ENCODE measurements around the gene NUMB.

NUMB gene

GRCh38 chr14:73234586-73235394 lies 223.6 kb downstream of the NUMB start:
- TF ChIP-seq REST (IDR thresholded peaks at IDR 0.05; ENCODE audit: insufficient read depth in 1 of 2, low read depth in 2 of 2, low read length in 2 of 2) = no peak
- no peak for TF ChIP-seq POLR2AphosphoS5 (IDR thresholded peaks at IDR 0.05; ENCODE audit: low read depth, low read length)
- TF ChIP-seq SIN3A (IDR thresholded peaks at IDR 0.05; ENCODE audit: borderline replicate concordance, insufficient read depth, low read length) = no peak
- no peak for TF ChIP-seq FOXP2 (optimal IDR thresholded peaks at IDR 0.05; ENCODE audit: borderline replicate concordance, extremely low read depth, extremely low read length, insufficient read depth)
- no peak for TF ChIP-seq TAF1 (IDR thresholded peaks at IDR 0.05; ENCODE audit: borderline replicate concordance, insufficient read depth, low read length)

GRCh38 chr14:73234029-73234428 lies 224.3 kb downstream of the NUMB start:
- no peak for TF ChIP-seq REST (IDR thresholded peaks at IDR 0.05; ENCODE audit: insufficient read depth in 1 of 2, low read depth in 2 of 2, low read length in 2 of 2)
- TF ChIP-seq SIN3A (IDR thresholded peaks at IDR 0.05; ENCODE audit: borderline replicate concordance, insufficient read depth, low read length) = no peak
- TF ChIP-seq POLR2AphosphoS5 (IDR thresholded peaks at IDR 0.05; ENCODE audit: low read depth, low read length) = no peak
- TF ChIP-seq TAF1 (IDR thresholded peaks at IDR 0.05; ENCODE audit: borderline replicate concordance, insufficient read depth, low read length) = no peak
- TF ChIP-seq FOXP2 (optimal IDR thresholded peaks at IDR 0.05; ENCODE audit: borderline replicate concordance, extremely low read depth, extremely low read length, insufficient read depth) = no peak

- TF ChIP-seq SIN3A (IDR thresholded peaks at IDR 0.05; ENCODE audit: borderline replicate concordance, insufficient read depth, low read length) = no peak
- TF ChIP-seq REST (IDR thresholded peaks at IDR 0.05; ENCODE audit: insufficient read depth in 1 of 2, low read depth in 2 of 2, low read length in 2 of 2) = no peak
Measured at GRCh38 chr14:73233564-73233963, 224.8 kb downstream of the NUMB start.

GRCh38 chr14:73232984-73233383 lies 225.4 kb downstream of the NUMB start:
- TF ChIP-seq SIN3A (IDR thresholded peaks at IDR 0.05; ENCODE audit: borderline replicate concordance, insufficient read depth, low read length) = no peak
- TF ChIP-seq POLR2AphosphoS5 (IDR thresholded peaks at IDR 0.05; ENCODE audit: low read depth, low read length) = no peak
- TF ChIP-seq FOXP2 (optimal IDR thresholded peaks at IDR 0.05; ENCODE audit: borderline replicate concordance, extremely low read depth, extremely low read length, insufficient read depth) = no peak
- no peak for TF ChIP-seq TAF1 (IDR thresholded peaks at IDR 0.05; ENCODE audit: borderline replicate concordance, insufficient read depth, low read length)
- no peak for TF ChIP-seq REST (IDR thresholded peaks at IDR 0.05; ENCODE audit: insufficient read depth in 1 of 2, low read depth in 2 of 2, low read length in 2 of 2)

All from PFSK-1 (cell line).